HG03520 (cell line): ENCODE results near the gene LINC01488.

Source experiments
- ATAC-seq: cut with Tn5 transposase; IDR thresholded peaks from one replicate; pipeline ENCODE4 v1.9.1; 2021; ENCODE audit warnings: mild to moderate bottlenecking, moderate library complexity; ENCODE audit not compliant: unreplicated experiment

Gene LINC01488

DNA sequence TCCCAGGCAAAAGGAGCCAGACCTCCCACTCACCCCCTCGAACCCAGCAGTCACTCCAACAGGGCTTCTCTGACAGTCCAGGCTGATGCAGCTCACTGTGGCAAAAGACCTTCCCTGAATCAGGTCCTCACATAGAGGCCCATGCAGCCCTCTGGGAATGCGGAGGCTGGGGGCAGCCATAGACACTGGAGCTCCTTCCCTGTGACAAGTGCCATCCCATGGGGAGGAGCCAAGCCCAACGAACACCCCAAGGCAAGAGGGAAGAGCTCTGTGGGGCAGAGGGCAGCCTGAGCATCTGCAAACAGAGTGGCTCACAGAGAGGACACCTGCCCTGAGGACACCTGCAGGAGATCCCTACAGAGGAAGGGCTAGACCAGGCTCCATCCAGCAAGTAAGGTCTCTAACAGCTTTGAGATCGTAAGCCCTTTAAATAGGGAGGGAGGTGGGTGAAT, at the start of gene LINC01488:
TSS of gene LINC01488 (plus strand) at position 271 of the 452 bp plus-strand sequence.
- ATAC-seq, result no peak

DNA sequence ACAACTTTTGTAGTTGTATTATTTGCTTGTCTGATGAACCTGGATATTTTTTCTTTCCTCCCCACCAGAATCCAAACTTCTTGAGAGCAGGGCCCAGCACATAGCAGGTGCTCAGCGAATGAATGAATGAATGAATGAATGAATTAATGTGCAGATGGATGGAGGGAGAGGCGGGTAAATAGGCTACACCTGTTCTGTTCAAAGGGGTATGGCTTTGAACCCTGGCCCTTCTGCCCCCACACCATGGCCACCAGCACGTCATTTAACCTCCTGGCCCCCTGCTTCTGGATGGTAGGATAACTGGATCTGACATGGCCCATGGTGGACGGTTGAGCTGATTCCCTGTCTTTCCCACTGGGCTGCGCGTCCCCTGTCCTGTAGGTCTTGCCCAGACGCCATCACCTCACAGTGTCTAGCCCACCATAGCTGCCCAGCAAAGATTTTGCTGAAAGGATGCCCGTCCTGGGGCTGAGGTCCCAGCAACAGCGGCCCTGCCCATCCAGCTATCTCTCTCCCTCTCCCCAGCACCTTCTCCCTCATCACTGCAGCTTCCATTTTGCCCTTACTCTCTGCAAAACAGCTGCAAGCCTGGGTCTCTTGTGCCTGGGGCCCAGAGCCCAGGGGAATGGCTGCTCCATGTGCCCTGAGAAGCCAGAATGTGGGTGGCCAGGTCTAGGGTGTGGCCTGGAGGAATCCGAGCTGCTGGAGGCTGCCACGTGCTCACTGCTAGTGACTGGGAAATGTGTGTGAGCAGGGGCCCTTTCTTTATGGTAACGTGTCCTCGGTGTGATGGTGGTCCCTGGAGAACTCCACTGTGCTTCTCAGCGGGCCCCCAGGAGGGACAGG, 49.3 kb upstream of the LINC01488 start:
- no peak for ATAC-seq

DNA sequence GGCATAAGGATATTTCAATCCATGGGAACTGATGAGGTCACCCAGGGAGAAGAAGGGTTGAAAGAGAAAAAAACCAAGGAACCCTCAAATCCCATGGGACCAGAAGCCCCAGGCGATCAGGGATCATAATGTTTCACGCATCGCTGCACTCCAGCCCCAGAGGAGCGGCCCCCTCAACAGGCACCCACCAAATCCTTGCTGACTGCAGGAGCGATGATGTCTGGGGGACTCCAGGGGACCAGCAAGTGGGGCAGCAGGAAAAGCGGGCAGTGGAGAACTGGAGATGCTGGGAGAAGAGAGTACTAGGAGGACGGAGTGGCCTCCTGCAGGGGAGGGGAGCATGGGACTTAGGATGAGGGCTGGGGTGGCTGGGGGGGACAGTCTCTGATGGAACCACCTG, 47.7 kb upstream of the LINC01488 start:
- ATAC-seq, result no peak

DNA sequence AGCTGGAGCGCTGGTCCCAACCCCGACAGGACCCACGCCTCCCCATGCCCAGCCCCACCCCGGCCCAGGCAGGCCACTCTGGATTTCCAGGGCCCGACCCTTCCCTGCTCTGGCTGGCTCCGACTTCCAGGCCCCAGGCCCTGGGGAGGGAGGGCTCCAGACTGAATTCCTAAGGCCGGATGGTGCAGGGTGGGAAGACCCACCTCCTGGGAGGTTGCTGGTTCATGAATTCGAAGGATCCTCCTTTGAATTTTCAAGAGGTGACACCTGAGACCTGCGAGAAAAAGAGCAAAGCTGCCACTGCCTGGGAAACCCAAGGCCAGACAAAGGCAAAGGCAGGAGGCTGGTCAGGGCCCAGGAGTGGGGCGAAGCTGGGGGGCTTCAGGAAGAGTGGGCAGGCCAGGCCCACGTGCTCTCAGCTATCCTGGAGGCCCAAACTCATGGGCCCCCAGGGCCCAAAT, 47.0 kb upstream of the LINC01488 start:
- ATAC-seq, result no peak

DNA sequence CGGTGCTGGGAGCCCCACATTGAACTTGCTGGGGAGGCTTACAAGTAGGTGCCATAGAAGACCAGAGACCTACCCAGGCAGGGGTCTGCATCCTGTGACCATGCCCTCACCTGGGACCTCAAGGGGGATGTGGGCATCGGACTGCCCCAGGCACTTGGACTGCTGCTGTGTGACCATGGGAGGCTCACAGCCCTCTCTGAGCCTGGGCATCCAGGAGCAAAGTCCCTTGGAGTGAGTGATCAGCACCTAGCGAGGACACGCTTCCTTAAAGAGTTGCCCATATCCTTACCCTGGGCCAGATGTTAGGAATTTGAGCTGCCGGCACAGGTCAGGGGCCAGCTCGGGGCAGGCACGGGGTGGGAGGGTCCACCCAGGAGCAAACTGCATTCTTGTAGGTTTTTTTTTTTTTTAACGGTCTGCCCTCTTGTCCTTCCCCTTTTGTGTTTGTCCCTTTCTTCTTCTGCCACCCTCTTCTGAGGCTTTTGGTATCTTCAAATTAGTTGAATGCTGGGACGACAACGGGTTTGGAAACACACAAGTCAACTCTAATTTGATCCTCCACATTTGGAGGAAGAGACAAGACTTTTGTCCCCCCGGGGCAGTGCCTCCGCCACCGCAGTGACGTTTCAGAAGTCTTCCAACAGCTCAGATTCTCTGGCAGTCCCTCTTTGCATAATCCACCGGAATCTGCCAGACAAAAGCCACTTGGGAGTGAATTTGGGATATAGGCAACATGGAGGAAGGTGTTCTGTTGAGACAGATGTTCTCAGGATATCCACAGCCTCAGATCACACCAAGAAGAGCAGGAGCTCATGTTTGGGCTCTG, 46.1 kb upstream of the LINC01488 start:
- ATAC-seq, result no peak

DNA sequence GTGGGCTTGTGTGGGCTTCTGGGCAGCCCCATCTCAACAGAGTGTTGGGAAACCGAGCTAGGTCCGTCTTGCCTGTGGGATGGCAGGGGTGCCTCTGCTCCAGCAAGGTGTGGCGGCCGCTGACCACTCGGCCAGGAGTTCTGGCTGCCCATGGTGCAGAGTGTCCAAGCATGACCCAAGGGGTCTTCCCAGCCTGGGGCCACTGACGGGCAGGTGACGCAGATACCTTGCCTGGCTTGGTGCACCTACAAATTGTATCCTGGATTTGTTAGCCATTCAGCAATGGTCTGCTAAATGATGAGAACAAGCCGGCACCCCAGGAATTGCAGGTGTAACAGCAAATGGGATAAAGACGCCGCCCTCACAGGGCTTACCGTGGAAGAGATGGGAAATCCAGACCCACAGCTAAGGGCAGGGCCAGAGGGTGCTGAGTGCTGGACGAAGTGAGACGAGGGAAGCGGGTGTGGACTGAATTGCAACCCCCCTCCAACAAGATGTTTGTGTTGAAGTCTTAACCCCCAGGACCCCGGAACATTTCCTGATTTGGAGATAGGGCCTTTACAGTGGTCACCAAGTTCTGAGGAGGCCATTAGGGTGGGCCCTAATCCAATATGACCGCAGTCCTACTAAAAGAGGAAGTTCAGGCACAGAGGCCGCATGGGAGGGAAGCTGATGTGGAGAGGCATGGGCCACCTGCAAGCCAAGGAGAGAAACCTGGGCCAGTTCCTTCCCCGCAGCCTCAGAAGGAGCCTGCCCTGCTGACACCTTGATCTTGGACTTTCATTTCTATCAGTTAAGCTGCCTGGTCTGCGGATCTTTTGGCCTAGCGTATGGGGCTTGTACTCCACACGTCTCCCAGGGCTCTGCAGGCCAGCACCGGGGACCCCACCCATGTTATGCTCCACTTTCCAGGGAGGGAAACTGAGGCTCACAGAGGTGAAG, 45.2 kb upstream of the LINC01488 start:
- no peak for ATAC-seq

DNA sequence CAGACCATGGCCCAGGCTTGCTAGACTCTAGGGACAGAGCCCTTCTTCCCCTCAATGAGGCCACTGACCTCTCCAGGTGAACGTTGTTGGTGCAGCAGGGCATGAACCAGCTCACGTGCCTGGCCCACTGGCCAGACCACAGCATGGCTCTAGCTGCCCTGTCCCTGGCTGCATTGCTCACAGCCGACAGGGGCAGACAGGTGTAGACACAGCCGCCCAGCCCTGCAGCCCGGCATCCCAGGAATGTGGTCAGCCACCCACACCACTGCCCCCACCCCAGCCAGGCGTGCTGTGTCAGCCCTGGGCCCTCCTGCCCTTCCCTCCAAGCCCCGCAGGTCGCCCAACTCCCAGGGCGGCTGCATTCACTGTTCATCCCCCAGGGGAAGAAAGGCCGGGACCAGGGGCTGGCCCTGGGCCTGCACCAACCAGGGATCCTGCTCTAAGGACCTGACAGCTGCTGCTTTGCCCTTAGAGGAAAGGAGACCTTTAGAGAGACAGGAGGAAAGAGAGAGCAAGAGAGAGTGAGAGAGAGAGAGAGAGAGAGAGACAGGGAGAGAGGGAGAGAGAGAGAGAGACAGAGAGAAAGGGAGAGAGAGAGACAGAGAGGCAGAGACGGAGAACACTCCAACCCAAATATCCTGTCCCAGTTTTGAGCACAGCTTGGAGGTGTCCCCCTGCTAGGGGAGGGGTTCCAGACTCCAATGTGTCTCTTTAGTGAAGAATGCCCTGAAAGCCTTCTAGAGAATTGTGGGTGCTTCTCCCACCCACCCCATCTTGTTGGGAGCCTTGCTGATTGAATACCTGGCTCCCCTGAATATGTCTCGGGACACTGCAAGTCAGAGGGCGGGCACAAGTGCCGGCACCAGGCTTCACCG, 44.2 kb upstream of the LINC01488 start:
- no peak for ATAC-seq

DNA sequence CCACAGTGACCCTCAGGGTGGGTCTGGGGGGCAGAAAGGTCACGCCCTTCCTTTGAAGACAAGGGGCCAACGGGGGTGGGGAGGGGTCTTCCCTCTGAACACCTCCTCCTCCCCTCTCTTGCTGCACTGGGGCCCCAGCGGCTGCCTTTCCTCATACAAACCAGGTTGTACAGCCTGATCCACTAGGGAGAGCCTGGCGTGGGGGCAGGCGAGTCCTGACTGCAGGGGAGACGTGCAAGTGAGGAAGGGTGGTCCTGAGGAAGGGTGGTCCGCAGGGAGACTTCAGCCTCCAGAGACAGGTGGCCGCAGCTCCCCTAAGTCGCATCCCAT, 43.6 kb upstream of the LINC01488 start:
- ATAC-seq, result no peak

DNA sequence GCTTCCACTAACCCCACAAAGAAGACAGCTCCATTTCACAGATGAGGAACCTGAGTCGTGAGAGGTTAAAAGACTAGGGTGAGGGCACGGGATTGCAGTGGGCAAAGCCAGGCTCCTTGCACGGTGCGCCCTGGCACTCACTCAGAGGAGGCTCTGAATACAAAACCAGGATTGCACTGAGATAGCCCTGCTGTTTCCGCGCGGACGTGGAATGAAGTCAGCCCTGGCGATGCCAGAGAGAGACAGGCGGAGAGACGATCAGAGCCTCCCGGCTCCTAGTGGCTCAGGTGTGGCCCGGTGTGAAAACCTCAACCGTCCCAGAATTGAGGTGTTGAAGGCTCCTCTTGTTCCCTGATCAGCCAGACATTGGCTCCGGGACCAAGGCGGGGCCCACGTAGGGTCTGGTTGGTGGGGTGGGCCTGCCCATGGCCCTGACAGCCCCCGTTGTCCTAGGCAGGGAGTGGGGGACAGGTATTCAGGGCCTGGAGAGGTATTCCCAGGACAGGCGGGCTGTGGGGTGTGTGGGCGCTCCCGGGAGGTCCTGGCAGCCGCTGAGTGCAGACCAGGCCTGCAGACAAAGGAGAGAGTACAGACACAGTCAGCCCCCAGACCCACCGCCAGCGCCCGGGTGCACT, 43.1 kb upstream of the LINC01488 start:
- no peak for ATAC-seq

DNA sequence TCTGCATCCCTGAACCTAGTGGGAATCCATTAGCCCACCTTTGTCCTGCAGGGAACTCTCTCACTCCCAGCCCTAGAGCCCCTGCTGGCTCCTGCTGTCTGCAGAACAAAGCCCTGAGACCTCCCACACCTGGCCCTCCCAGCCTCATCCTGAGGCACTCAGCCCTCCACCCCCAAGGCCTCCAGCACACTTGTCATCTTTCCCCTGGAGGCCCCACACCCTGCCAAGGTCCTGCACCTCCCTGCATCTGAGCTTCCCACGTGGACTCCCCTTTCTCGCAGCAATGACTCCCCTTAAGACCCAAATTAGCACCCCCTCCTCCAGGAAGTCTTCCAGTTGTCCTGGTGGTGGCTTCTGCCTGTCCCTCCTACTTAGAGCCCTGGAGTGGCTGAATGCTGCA, 42.3 kb upstream of the LINC01488 start:
- ATAC-seq, result no peak

DNA sequence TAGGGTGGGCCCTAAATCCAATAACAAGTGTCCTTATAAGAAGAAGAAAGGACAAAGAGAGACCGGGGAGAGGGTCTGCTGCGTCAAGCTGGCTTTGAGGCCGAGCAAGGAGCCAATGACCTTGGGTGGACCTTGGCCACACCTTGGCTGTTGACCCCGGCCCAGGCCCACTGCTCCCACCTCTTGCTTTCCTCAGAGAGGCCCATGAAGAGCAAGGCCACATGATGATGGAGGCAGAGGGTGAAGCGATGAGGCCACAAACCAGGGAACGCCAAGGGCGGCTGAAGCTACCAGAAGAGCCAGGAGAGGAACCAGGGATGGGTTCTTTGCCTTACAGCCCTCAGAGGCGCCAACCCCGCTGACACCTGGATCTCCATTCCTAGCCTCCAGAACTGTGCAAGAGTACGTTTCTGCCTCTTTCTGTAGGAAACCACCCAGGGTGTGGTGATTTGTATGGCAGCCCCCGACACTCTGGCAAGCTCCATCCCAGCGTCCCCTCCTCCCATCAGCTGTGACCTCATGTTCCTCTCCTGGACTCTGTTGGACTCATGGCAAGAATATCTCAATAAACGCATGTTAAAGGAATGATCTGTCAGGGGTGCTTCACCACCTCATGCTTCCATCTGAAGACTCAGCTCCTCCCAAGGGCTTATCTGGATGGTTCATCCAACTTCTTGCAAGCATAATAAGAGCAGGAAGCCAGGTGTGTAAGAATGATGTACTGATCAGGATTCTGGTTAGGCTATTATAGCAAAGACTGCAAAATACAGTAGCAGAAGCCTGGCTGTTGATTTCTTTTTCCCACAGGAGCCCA, 41.6 kb upstream of the LINC01488 start:
- ATAC-seq, result no peak

DNA sequence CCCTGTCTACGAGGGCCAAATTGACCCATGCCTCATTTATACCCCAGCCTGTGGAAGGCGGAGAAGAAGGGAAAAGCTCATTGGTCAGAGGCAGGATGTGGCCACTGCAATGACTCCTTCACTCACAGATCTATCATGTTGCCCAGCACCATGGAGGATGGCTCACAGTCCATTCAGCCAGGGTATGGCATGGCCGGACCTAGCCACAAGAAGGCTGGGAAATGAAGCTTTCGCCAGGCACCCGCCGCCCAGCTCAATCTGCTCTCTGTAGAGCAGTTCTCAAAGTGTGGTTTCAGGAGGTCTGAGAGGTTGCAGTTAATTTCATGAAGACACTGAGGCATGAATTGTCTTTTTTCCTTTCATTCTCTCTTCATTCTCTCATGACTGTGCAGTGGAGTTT, 40.6 kb upstream of the LINC01488 start:
- no peak for ATAC-seq

DNA sequence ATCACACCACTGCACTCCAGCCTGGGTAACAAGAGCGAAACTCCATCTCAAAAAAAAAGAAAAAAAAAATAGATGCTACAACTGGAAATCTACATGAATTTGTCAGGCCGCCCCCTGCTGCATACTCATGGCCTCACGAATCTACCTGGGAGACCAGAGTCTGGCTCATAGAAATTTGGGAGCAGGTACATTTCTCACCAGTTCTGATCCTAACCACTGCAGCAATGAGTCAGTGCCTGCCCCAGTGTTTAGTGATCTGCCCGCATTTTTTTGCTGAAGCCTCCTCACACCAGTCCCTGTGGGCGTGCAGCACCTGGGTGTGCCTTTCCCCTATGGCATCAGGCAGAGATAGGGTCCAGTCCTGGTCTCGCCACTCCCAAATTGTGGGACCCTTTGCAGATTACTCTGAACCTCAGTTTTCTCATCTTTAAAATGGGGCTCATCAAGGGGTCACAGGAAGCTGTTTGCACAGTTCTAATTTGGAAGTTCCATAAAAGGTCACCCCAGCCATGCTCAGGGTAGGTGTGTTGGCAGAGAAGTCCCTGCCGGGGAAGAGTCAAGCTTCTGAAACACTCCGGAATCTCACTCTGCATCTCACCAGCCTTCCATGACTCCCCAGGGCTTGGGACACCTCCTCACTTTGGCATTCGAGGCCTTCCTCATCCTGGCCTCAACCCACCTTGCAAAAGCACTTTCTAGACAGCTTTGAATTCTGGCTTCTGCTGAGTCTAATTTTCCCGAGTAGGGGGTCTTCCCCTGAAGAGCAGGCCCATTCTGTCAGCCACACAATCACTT, 39.3 kb upstream of the LINC01488 start:
- ATAC-seq, result no peak

DNA sequence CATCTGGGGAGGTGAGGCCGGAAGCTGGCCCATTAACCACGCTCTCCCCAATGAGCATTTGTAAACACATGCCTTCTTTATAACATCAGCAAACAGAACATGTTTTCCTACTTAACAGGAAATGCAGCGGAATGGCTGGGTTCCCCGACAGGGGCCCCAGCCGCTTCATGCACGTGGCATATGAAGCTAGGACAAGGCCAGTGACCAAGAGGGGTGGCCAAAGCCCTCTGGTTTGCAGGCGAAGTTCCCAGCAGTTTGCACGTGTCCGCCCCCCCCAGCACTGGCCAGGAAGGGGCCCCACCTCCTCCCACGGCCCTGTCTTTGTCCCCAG, 38.7 kb upstream of the LINC01488 start:
- ATAC-seq, result no peak

DNA sequence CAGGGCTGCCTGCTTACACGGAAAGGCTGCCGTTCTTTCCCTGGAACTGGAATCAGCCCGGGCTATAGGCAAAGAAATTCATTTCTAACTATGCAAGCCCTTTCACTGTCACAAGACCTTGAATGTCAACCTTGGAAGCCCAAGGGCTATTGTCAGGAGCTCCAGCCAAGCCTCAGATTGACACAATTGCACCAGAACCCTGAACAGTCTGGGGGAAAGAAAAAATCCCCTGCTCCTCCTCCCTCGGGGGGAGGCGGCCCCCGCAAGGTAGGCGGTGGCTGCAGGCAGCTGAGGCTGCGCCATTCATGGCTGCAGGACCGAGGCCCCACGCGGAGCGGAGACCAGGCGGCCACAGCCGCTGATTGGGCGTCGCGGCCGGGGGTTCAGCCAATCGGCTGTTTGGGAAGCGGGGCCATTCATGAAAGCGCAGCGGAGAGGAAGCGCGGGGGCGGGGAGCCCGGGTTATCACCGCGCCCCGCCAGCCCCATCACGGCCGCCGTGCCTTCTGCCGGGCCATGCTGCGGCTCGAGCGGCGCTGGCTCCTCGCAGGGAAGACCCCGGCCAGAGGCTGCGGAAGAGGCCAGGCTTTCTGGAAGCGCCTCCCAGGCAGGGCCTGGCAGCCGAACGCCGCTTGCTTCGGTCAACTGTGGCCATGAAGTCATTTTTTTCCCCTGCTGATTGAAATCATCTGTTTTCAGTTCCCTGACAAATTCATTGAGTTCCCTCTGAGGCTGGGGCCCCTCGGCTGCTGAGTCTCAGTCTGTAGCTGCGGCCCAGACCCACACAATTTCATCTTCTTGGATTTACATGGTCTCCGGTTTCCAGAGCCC, 38.1 kb upstream of the LINC01488 start:
- peak; percentile 80 for ATAC-seq

DNA sequence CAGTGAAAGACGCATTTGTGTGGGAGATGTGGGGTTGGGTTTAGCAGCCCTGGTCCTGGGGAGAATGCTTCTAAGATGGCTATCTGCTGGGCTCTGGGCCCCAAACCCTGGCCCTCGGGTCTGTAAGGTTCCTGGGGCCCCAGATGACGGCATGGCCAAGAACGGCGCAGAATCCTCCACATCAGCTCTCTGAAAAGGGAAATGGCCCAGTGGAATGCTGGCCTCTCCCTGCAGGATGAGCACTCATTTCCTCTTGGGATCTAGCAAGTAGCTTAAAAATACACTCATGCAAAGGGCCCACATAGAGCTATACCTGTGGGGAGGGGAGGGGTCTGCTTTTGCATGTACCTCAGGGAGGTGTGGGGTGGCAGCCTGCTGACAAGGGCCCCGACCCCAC, 37.5 kb upstream of the LINC01488 start:
- ATAC-seq, result no peak
